Stimulated activated CD8-positive, alpha-beta memory T cell treated with anti-CD3 and anti-CD28 coated beads, Interleukin-12 subunit alpha, Interleukin-12 subunit beta, amount 100 ng/mL, for 1 hour (primary cell): Measurements from ENCODE around the gene CCDC38.
"Not testable (repeated sequence)": the region's sequence is repeated elsewhere in the genome, so short reads cannot be mapped to it uniquely, and the experiment has no call there.

ENCODE experiments used
- DNase-seq: peaks from one replicate; pipeline ENCODE4 v3.0.0-alpha.2; 2020; ENCODE audit warnings: low read depth

The CCDC38 gene

DNA sequence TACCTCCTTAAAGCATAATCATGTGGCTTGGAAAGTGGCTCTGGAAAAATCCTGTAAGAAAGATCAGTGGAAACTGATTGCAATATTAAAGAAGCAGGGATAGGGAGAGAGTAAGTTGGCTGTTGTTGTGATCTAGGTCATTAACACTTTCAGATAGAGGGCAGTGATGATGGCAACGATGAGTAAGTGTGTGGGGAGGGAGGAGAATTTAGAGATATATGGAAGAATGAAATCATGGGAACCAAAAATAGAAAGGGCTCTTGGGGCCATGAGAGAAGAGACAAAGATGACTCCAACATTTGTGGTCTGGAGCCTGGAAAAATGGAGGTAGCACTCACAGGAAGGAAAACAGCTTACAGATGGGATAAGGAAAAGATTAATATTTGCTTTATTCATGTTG is 60.3 kb downstream of the CCDC38 start:
- DNase-seq: no peak

DNA sequence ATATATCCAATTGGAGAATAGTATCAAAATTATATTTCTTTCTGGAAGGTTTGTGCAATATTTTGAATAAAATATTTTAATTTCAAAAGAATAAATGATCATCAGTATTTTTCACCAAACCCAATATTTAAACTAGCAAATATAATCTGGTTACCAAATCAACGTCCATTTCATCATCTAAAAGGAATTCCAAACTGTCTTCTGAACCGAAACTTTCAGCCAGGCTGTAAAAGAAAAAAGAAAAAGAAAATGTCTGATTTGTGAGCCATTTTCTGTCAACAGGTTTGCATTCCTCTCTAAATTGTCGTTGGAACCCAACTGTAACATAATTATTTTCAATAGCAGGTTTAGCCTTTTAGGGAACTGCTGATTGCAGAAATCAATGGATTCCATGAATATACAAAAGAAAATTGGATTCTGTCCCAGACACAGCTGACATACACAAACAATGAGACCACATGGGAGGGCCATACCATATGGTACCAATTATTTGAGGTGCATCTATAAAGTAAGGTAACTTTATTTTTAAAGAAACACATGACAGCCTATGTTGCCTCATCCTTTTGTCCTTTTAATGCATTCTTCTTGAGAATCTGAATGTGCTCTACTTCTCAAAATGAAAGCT is 61.0 kb downstream of the CCDC38 start:
- no peak for DNase-seq

DNA sequence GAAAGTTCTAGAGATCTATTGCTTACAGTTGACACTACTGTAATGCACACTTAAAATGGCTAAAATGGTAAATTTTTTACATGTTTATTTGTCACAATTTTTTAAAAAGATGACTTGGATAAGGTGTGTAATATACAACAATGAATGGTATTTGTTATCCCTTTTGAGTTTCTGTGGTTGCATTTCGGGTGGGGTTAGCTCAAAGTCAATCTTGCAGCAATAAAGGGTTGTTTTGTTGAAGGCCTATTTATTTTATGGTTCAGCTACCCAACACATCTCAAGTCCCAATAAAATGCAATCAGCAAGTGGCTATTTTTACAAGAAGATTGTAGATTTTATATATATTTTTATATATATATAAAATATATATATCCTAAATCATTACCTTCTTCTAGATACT is 61.5 kb downstream of the CCDC38 start:
- DNase-seq: no peak

DNA sequence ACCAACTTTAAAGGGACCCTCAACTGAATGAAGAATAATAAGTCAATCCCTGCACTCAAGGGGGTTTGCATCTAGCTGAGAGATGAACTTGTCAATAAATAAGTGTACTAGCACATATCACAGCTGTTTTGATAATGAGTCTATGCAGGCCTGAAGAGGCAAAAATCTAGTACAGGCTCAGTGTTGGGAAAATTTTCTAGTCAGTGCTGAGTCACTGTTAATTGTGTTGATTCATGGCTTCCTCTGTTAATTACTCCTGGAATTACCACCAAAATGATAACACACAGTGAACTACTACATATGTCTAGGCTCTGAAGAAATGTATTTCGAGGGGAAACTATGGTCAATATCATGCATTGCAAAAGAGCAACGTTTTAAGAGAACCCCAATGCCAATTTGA is 64.8 kb downstream of the CCDC38 start:
- no peak for DNase-seq

DNA sequence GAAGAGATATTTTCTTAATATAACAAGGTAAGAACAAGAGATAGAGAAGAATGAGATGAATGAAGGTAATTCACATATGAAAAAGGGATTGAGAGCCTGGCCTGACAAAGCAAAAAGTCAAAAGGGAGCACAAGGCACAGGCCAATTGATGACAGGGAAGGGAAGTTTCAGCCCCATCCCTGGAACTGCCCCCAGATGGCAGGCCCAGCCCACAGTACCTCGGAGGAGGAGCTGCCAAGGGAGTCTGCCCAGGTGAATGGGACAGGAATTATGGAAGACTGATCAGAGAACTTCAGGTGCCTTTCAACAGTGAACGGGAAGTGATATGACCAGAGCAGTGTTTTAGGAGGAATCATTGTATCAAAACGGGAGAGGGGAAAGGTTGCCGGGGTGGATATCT is 68.0 kb downstream of the CCDC38 start:
- DNase-seq: no peak

DNA sequence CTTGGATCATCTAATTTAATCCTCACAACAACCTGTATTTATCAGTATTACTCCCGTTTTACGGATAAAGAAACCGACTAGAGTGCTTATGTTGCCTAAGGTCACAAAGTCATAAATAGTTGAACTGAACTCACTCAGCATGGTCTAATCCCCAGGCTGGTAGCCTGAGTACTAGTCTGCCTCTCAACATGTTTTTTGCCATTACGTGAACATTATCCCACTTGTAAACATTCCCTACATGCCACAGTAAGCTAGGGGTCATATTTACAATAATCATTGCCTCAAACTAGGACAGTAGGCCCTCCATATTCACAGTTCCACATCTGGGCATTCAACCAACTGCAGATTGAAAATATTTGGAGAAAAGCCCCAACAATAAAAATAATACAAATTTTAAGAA is 71.5 kb downstream of the CCDC38 start:
- no peak for DNase-seq

DNA sequence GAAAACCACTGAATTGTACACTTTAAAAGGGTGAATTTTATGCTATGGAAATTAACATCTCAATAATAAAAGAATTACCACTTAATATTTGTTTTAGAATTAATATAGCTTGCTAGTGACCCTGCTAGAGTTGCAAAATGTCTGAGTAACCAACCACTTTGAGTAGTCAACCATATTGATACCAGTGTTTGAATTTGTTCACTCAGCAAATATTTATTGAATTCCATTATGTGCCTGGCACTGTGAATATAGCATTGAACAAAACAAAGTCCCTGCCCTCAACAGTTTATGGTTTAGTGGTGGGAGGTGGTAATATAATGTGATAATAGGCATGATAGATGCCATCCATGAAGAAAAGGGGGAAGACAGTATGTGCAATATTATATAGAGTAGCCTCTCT is 79.1 kb downstream of the CCDC38 start:
- DNase-seq: no peak

DNA sequence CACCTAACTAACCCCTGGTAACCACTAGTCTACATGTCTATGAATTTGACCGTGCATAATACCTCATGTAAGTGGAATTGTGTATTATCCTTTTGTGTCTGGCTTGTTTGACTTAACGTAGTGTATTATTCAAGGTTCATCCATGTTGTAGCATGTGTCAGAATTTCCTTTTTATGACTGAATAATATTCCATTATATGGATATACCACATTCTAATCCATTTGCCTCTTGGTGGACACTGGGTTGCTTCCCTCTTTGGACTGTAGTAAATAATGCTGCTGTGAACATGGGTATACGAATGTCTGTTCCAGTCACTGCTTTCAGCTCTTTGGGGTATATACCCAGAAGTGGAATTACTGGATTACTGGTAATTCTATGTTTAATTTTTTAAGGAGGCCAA is 80.4 kb downstream of the CCDC38 start:
- no peak for DNase-seq

DNA sequence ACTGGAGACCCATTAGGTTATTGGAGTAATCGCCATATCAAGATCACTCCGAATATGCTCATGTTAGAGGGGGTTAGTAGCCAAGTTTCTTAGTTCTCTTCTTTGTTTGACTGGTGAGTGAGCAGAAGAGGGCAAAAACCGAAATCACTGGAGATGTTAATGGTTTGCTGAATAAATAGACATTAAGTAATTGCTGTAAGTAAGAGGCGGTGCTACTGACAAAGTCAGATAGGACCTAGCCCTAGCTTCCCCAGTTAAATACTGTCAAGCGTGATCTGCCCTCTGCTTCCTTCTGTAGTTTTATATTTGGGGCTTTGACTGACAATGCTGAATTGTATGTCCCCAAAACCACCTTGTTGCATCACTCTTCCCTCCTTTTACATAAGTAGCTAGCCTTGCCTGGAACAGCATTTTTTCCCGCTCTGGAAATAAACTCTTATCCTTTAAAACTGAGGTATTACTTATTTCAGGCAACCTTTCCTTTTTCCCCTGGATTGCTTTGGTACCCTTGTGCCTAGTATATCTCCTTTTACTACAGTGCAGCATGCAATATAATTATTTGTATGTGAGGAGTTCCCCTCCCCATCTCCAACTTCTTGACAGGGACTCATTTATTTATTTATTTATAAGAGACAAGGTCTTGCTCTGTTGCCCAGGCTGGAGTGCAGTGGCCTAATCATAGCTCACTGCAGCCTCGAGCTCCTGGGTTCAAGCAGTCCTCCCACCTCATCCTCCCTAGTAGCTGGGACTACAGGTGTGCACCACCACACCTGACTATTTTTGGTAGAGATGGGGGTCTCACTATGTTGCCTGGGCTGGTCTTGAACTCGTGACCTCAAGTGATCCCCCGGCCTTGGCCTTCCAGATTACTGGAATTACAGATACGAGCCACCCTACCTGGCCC is 82.2 kb downstream of the CCDC38 start:
- DNase-seq: no peak

DNA sequence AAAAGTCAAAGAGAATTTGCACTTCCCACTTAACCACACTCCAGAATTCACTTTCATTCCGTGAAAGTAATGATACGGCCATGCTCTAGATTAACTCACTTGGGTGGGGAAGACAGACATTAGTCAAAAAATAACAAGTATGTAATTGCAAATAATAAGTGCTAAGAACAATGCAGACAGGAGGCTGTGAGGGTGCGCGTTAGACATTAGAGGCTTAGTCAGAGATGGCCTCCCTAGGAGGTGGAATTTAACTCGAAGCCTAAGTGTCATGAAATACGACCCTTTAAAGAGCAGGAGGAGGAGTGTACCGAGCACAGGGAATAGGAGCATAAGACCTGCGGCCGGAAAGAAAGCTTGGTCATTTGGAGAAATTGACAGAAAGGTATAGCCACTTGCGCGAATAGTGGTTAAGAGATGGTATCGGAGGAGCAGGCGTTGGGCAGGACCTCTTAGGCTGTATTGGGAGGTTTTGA is 83.0 kb downstream of the CCDC38 start:
- no peak for DNase-seq

DNA sequence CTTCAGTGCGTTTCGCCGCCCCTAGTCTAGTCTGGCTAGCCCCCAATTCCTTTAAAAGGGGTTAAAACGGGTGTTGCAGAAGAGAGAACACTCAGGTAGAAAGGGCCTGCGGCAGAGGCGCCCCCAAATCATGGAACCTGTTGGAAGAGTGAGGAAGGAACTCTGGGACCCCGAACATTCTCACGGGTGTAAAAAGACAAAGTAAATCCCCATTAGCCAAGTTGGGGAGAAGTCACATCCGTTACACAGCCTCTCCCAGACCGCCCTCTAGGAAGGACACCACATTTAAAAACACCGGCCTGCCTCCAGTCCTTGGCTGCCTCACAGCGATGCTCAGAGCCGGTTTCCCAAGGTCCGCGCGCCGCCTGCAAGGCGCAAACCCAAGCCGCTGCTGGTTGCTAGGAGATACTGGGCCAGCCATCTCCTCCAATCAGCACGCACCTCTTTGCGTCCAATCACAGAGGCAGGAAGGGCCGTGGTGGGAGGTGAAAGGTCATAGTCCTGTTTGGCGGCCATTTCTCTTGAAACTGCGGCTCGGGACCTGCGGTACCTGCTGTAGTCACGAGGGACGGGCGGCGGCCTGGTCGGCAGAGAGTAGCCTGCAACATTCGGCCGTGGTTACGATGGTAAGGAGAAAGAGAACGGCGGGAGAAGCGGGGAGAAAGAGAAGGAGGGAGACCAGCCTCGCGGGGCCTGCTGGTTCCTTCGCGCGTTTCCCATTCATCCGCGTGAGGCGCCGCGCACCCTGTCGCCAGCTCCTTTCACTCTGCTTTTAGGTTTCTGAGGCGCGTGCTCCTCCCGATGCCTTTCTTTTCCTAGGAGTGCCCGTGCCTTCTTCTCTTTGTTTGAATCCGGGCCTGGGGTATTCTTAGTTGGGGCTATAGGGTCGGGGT is 83.7 kb downstream of the CCDC38 start, which contains the start of gene SNRPF:
SNRPF (plus strand) TSS at position 502 of the 893 bp plus-strand sequence; CDS start at position 624, 122 bp downstream.
- DNase-seq: peak; percentile 90

DNA sequence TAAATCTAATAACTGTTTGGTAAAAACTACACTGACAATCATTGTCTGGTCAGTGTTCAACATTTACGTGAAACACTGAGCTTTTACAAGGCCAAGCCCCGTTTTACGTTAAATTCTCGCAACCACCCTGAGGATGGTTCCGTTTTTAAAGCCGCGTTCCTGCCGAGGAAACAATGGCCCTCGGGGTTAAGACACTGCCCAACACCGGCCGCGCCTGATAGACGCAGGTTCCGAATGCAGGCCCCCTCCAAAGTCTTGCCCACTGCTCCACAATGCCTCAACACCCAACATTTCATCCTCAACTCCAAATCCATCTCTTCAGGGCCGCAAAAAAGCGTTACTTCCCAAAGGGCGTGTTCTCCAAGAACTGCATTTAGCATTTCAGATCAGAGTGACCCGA is 84.6 kb downstream of the CCDC38 start:
- DNase-seq: no peak

DNA sequence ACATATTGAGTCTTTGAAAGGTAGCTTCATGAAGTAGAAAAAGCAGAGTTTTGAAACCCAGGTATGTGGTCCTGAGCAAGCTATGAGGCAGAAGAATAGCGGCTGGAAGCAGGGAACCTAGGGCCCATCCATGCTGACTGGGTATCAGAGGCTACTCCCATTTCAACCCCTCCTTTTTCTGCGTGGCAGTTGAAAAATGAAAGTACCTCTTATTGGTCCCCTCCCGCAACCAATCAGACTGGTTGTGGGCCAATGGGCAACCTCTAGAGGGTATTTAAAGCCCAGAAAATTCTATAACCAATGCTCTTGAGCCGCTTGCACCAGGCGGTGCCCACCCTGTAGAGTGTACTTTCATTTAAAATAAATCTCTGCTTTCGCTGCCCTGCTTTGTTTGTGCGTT is 85.3 kb downstream of the CCDC38 start:
- DNase-seq: no peak

DNA sequence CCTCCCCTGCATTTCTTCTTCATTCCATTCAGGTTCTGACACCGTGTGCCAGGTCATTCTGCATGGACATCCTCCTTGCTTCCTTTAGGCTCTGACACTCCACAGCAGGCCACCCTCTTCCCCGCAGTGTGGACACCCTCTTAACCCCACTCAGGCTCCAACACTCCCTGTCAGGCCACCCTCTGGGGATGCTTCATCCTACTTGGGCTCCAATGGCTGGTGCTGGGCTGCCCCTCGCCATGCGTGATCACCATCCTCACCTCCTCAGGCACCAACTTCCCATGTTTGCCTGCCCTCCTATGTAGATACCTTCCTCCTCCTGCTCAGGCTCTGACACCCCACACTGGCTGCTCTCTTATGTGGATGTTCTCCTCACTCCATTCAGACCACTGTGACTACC is 90.3 kb downstream of the CCDC38 start:
- no peak for DNase-seq

DNA sequence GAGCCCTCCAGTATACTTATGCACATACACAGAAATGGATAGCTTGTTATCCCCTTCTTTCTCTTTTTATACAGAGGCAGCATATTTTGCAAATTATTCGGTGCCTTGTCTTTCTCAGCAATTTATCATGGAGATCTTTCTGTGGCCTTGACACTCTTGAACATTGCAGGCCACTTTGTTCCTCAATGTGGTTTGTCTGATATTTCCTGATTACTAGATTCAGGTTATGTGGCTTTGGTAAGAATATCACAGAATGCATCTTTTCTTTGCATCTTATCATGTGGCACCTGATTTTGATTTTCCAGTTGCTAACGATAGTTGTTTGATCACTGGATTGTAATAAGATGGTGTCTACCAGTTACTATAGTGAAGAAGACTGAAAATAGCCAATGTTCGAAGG is 90.8 kb downstream of the CCDC38 start:
- no peak for DNase-seq

DNA sequence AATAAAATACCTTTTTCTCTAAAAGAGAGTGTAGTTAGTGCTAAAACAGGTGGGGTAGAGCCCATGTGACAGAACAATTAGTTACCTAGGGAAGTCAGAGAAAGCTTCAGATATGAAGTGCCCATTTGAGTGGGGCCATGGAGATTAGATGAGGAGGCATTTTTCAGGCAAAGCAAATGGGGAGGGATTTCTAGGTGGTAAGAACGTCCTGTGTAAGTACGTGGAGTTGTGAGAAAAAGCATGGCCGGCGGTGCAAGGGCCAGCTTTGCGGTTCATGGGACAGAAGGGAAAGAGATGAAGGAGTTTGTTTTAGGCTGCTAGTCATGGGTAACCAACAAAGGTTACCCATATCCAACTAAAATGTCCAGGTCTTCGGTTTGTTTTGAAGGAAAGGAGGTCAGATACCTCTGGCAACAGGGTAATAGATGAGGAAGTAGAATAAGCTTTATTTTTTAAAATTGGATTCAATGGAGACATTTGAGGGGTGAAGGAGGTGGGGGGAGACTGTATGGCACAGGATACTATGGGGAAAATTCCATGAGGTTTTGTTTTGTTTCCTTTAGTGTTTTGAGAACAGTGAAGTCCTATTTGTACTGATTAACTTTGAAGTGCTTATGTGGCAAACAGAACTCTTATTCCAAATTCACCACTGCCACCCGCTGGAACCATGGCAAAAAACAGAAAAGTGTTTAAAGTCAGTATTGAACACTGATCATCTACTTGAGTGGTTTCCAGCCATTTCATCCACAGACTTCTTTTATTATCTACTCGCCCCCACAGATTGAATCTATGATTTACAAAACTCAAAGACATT is 93.6 kb downstream of the CCDC38 start:
- no peak for DNase-seq

DNA sequence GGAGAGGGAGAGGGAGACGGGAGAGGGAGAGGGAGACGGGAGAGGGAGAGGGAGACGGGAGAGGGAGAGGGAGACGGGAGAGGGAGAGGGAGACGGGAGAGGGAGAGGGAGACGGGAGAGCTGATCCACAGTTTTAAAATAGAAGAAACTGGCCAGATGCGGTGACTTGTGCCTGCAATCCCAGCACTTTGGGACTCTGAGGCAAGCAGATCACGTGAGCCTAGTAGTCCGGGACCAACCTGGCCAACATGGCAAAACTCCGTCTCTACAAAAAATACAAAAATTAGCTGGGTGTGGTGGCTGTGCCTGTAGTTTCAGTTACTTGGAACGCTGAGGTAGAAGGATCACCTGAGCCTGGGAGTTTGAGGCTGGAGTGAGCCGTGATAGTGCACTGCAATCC is 100.0 kb downstream of the CCDC38 start:
- not testable (repeated sequence) for DNase-seq

DNA sequence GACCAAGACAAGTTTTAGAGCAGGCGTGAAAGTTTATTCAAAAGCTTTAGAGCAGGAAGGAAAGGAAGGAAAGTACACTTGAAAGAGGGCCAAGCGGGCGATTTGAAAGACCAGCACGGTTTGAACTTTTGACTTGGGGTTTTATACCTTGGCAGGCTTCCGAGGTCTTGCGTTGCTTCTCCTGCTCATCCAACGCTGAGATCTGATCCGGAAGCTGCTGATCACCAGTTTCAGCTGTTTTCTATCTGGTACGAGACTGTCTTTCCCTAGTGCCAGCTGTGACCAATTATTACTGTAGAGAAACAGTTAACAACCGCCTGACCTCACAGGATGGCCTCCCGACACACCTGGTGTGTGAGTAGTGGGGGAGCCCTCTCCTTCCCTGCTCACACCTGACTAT is 104.3 kb downstream of the CCDC38 start:
- no peak for DNase-seq

DNA sequence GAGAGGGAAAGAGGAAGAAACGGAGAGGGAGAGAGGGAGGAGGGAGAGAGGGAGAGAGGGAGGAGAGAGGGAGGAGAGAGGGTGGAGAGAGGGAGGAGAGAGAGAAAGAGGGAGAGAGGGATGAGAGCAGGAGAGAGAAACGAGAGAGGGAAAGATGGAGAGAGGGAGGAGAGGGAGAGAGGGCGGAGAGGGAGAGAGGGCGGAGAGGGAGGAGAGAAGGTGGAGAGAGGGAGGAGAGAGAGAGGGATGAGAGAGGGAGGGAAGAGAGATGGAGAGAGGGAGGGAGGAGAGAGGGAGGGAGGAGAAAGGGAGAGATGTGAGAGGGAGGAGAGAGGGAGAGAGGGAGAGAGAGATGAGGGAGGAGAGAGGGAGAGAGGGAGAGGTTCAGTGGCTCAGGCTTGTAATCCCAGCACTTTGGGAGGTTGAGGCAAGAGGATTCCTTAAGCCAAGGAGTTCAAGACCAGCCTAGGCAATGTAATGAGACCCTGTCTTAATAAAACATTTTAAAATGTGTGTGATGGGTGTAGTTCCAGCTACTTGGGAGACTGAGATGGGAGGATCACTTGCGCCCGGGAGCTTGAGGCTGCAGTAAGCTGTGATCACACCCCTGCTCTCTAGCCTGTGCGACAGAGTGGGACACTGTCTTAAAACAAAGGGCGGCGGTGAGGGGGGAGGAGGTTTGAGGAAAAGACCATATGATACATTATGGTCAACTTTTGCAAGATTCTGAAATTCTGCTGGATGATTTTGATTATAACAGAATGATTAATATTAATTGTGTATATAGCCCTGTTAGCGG is 105.0 kb downstream of the CCDC38 start:
- no peak for DNase-seq

DNA sequence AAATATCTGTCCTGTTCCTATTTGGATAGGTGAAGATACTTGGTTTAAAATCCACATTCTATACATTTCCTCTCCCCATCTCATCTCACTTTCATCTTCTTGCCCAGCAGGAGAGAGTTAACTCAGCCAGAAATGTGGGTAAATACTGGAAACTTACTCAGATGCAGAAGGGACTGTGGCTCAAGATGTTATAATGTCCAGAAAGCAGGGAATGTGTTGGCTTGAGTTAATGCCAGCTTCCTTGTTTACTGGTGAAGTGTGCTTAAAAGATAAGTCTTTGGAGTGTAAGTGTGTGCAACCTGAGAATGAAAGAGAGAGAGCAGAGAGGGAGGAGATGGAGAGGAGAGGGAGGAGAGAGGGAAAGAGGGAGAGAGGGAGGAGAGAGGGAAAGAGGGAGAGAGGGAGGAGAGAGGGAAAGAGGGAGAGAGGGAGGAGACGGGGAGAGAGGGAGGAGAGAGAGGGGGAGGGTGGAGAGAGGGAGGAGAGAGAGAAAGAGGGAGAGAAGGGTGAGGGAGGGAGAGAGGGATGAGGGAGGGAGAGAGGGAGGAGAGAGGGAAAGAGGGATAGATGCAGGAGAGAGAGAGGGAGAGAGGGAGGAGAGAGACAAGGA is 105.7 kb downstream of the CCDC38 start:
- DNase-seq: no peak
